ENCODE measurements around the gene AKT2.

DNA sequence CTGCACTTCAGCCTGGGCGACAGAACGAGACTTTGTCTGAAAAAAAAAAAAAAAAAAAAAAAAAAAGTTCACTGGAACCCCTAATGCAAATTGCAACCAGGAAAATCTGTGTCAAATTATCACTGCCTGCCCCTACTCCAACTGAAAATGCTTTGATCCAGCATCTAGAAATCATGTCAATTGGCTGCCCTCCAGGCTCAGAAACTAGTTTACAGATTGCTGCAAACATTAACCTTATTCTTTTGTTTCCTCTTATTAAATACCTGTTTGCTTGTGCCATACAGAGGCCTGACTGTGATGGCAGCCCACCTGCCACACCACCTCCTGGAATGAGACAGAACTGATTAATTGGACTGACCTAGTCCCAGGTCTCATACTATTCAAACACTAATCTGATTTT, 18.6 kb upstream of the AKT2 start:
- TF ChIP-seq, protein P1, sequence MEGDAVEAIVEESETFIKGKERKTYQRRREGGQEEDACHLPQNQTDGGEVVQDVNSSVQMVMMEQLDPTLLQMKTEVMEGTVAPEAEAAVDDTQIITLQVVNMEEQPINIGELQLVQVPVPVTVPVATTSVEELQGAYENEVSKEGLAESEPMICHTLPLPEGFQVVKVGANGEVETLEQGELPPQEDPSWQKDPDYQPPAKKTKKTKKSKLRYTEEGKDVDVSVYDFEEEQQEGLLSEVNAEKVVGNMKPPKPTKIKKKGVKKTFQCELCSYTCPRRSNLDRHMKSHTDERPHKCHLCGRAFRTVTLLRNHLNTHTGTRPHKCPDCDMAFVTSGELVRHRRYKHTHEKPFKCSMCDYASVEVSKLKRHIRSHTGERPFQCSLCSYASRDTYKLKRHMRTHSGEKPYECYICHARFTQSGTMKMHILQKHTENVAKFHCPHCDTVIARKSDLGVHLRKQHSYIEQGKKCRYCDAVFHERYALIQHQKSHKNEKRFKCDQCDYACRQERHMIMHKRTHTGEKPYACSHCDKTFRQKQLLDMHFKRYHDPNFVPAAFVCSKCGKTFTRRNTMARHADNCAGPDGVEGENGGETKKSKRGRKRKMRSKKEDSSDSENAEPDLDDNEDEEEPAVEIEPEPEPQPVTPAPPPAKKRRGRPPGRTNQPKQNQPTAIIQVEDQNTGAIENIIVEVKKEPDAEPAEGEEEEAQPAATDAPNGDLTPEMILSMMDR (IDR thresholded peaks at IDR 0.05): no peak
- TF ChIP-seq EP300 (IDR thresholded peaks at IDR 0.05): no peak
- no peak for TF ChIP-seq POLR2AphosphoS5 (IDR thresholded peaks at IDR 0.05)

All from gastroesophageal sphincter (tissue), 3 donors.